SHP77 treated with DMSO at 0.1 percent for 48 hours (cell line): ENCODE data around the gene MYG1.

Experiments used
- DNase-seq: peaks from one replicate; lab custom pipeline; 2025; lab: John Stamatoyannopoulos, UW

The MYG1 gene, protein sequence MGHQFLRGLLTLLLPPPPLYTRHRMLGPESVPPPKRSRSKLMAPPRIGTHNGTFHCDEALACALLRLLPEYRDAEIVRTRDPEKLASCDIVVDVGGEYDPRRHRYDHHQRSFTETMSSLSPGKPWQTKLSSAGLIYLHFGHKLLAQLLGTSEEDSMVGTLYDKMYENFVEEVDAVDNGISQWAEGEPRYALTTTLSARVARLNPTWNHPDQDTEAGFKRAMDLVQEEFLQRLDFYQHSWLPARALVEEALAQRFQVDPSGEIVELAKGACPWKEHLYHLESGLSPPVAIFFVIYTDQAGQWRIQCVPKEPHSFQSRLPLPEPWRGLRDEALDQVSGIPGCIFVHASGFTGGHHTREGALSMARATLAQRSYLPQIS

GRCh38 chr12:53299454-53300180 lies at the start of gene MYG1:
TSS of gene MYG1 (plus strand) at chr12:53299695. CDS start at chr12:53299738, 43 bp downstream.
- peak; percentile 81 for DNase-seq

DNA sequence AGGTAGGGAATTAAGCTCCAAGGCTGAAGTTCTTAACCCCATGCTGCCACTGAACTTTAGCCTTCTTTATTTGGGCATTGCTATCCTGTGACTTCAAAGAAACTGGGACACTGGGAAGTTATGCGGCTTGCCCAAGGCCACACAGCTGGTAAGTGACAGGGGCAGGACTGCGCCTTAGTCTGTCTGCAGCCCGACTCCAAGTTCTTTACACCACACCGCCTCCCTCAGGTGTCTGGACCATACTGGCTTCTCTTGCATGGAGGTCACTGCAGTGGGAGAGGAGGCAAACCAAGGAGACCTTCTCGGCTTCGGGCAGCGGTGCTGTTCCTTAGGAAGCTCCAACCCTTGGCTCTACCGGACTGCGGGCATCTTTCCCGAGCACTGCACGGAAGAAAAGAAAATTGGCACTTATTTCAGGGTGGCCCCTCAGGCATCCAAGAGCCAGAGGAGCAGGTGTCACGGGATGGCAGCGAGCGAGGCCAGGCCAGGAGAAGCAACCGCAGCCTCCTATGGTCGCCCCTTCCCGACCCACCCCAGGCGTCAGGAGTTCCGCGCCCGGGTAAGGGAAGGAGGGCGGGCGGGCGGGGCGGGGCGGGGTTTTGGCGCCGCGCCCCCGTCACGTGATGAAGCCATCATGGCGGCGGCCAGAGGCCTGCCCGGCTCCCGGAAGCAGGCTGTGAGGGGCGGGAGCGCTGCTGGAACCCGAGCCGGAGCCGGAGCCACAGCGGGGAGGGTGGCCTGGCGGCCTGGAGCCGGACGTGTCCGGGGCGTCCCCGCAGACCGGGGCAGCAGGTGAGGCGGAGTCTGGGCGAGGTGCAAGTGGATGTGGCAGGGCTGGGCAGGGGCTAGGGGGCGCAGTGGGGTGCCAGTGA lies 47.8 kb upstream of the MYG1 start:
- DNase-seq: peak; percentile 16

GRCh38 chr12:53252349-53252916 lies 47.1 kb upstream of the MYG1 start:
- no peak for DNase-seq

GRCh38 chr12:53253298-53253697 lies 46.2 kb upstream of the MYG1 start:
- DNase-seq: no peak

GRCh38 chr12:53254816-53255545 lies 44.5 kb upstream of the MYG1 start:
- DNase-seq: no peak

GRCh38 chr12:53255996-53256395 lies 43.5 kb upstream of the MYG1 start:
- no peak for DNase-seq

- no peak for DNase-seq
These were observed 40.7 kb upstream of the MYG1 start for GRCh38 chr12:53258541-53259539.

DNA sequence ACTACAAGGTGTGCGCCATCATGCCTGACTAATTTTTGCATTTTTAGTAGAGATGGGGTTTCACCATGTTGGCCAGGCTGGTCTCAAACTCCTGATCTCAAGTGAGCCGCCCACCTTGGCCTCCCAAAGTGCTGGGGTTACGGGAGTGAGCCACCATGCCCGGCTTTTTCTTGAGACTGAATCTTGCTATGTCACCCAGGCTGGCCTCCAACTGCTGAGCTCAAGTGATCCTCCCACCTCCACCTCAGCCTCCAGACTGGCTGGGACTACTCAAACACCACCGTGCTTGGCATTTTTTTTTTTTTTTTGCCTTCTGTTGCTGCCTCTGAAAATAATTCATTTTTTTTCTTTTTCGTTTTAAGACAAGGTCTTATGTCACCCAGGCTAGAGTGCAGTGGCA lies 39.6 kb upstream of the MYG1 start:
- no peak for DNase-seq

GRCh38 chr12:53265783-53266182 lies 33.7 kb upstream of the MYG1 start:
- no peak for DNase-seq

- DNase-seq: no peak
These were observed 32.0 kb upstream of the MYG1 start for GRCh38 chr12:53267306-53267998.

DNA sequence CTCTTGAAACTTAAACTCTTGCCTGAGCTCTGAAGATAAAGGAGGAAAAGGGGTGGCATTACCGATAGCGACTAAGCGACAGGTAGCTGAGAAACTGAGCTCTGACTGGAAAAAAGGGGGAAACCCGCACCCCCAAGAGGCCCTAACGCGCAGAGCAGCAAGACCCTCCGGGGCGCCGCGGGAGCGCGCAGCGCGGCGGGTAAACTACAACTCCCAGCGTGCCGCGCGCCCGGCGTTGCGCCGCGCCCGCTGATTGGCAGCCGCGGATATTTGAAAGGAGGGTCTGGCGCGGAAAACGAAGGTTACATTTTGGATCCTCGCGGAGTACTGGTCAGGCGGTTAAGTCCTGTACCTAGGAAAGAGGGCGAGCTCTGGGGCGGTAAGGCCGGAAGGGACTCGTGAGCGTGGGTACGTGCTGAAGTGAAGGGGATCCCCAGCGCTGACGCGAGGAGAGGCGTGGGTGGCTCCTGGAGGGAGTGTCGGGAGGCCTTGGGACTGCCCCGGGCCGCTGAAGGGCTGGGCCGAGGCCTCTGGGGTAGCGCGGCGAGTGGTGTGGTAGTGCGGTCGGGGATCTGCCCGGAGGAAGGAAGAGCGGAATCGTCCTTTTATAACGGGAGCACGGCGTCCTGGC lies 31.4 kb upstream of the MYG1 start, which contains the start of gene ESPL1:
Gene ESPL1, plus strand, starts transcription at position 301 of the 631 bp plus-strand sequence. CDS start 468 bp downstream, outside the sequence.
- DNase-seq: peak; percentile 54

DNA sequence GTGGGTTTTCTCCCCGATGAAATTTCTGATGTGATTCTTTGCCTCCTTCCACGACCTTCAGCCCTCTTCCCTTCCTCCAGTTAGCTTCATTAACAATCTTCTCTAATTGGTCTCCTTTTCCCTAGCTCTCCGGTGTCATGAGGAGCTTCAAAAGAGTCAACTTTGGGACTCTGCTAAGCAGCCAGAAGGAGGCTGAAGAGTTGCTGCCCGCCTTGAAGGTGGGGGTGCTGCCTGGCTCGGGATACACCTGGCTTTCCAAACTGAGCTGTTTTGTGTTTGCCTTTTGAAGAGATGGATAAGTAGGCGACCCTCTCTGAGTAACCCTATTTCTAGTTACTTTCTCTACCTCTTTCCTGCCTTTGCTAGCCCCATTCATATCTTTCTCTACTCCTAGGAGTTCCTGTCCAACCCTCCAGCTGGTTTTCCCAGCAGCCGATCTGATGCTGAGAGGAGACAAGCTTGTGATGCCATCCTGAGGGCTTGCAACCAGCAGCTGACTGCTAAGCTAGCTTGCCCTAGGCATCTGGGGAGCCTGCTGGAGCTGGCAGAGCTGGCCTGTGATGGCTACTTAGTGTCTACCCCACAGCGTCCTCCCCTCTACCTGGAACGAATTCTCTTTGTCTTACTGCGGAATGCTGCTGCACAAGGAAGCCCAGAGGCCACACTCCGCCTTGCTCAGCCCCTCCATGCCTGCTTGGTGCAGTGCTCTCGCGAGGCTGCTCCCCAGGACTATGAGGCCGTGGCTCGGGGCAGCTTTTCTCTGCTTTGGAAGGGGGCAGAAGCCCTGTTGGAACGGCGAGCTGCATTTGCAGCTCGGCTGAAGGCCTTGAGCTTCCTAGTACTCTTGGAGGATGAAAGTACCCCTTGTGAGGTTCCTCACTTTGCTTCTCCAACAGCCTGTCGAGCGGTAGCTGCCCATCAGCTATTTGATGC lies 30.6 kb upstream of the MYG1 start:
- no peak for DNase-seq

DNA sequence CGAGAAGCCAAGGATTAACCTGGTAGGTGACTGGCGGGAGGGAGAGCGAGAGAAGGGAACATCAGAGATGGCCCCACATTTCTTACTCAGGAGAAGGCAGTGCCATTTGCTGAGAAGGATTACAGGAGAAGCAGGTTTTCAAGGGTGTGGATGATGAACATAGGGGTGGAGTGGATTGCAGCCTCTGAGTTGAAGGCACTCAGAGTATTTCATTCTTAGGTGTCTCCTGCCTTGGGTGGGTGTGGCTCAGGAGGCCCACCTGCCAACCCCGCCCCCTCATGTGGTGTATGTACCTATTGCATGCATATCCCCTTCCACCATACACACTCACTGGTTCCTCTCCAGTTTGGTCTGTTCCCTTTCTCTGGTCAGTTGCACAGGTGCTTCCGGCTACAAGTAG lies 25.1 kb upstream of the MYG1 start:
- no peak for DNase-seq

DNA sequence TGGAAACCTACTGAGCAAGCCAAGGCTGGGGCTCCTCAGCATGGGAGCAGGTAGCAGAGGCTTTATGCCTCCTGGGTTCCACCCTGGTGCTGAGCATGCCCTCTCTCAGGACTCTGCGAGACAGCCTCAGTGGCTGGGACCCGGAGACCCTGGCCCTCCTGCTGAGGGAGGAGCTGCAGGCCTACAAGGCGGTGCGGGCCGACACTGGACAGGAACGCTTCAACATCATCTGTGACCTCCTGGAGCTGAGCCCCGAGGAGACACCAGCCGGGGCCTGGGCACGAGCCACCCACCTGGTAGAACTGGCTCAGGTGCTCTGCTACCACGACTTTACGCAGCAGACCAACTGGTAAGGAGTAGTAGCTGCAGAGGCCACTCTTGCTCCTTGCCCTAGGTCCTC lies 23.0 kb upstream of the MYG1 start:
- DNase-seq: no peak

DNA sequence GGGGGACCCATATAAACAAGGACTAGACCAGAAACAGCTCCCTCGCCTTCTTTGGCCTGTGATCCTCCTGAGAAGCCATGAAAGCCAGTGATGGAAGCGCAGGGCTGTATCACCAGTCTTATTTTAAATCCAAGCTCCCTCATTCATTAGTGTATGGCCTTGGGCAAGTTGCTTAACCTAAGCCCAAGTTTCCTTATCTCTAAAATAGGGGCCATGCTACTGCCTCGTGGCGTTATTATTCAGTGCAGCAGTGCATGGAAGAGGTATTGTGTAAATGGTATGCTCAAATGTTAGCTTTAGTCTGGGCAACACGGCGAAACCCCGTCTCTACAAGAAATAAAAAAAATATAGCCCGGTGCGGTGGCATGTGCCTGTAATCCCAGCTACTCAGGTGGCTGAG lies 21.5 kb upstream of the MYG1 start:
- DNase-seq: no peak

GRCh38 chr12:53279283-53279869 lies 20.1 kb upstream of the MYG1 start:
- no peak for DNase-seq

DNA sequence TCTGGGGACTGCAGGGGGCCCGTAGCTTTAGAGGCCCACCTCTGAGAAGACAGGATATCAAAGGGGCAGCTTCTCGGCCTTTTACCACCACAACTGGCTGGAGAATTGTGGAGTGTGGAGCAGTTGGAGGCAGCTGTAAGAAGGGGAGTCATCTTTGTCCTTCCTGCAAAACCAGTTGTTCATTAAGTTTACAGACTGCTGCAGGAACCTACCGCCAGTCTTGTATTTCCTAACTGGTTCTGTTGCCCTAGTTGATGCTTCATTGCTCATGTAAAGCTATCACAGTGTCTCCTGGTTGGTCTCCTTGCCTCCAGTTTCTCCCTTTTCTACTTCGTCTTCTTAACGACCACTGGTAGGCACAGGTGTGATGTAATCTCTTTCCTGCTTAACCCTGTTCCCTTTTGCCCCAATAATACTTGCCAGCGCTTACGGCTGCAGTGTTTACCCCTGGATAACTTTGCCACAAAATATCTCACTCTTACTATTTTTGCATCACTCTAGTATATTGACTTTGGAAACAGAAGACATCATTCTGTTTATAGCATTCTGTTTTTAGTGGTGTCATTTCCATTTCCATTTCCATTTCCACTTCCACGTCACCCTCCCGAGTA lies 19.5 kb upstream of the MYG1 start:
- no peak for DNase-seq
